NCI-H510A (cell line): Measurements from ENCODE around the gene TUBA1C.
"Not testable (repeated sequence)": the region's sequence is repeated elsewhere in the genome, so short reads cannot be mapped to it uniquely, and the experiment has no call there.

Experiments
- DNase-seq: peaks from one replicate; lab custom pipeline; 2025; lab: John Stamatoyannopoulos, UW

The TUBA1C gene

DNA sequence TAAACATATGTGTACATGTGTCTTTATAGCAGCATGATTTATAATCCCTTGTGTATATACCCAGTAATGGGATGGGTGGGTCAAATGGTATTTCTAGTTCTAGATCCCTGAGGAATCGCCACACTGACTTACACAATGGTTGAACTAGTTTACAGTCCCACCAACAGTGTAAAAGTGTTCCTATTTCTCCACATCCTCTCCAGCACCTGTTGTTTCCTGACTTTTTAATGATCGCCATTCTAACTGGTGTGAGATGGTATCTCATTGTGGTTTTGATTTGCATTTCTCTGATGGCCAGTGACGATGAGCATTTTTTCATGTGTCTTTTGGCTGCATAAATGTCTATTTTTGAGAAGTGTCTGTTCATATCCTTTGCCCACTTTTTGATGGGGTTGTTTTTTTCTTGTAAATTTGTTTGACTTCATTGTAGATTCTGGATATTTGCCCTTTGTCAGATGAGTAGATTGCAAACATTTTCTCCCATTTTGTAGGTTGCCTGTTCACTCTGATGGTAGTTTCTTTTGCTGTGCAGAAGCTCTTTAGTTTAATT, 45.6 kb downstream of the TUBA1C start:
- DNase-seq, result not testable (repeated sequence)

GRCh38 chr12:49314811-49315210, 49.9 kb downstream of the TUBA1C start:
- DNase-seq, result no peak

GRCh38 chr12:49317118-49317517, 52.2 kb downstream of the TUBA1C start:
- DNase-seq, result not testable (repeated sequence)

DNA sequence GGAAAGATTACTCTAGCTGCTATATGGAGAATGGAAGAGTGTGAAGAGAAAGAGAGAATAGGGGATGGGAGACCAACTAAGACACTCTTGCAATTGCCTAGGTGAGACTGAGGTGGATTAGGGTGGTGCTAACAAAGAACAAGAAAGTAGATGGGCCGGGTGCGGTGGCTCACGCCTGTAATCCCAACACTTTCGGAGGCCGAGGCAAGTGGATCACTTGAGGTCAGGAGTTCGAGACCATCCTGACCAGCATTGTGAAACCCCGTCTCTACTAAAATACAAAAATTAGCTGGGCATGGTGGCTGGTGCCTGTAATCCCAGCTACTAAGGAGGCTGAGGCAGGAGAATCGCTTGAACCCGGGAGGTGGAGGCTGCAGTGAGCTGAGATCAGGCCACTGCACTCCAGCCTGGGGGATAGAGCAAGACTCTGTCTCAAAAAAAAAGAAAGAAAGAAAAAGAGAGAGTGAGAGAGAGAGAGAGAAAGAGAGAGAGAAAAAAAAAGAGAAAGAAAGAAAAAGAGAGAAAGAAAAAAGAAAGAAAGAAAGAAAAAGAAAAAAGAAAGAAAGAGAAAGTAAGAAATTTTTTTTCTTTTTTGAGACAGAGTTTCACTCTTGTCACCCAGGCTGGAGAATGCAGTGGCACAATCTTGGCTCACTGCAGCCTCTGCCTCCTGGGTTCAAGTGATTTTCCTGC, 55.7 kb downstream of the TUBA1C start:
- DNase-seq, result not testable (repeated sequence)

DNA sequence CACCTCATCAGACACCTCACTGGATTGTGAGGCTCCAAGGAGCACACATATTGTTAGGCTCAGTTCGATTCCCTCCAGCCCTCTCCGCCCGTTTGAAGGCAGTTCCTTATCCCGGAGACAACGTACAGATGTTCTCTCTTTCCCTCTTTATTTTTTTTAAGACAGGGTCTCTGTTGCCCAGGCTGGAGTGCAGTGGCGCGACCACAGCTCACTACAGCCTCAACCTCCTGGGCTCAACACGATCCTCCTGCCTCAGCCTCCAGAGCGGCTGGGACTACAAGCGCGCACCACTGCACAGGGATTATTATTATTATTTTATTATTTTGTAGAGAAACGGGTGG, 57.5 kb downstream of the TUBA1C start:
- DNase-seq, result no peak

DNA sequence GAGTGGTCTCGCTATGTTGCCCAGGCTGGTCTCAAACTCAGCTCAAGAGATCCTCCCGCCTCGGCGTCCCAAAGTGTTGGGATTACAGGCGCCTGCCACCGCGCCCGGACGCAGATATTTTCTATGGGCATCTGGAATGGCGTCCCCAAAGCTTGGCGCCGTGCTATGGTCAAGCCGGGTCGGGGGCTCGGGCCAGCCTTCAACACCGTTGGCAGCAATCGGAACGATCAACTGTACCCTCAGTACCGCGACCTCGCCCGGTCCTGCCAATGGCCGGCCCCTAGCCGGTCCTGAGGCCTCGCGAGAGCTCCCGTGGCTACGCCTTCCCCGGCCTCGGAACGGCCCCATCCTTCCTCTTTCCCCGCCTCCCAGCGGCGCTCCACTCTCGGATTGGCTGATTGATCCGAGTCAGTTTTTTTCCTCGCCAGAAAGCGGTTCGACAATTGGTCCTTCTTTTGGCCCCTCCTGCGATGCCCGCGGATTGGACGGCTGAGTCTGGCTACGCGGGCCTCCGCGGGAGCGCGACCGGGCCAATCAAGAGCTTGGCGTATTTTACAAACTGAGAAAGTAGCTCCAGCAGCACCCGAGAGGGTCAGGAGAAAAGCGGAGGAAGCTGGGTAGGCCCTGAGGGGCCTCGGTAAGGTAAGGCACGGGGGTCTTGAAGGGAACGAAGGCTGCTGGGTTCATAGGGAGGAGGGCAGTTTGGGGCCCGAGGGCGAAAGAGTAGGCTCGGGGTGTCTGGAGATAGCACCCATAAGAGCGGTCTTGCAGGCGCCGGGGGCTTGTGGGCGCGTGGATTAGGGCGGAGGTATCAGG, 58.0 kb downstream of the TUBA1C start, which contains the start of gene TROAP:
TSS of gene TROAP (plus strand) at position 548 of the 816 bp plus-strand sequence. CDS start 354 bp downstream, outside the sequence.
- peak; percentile 96 for DNase-seq

DNA sequence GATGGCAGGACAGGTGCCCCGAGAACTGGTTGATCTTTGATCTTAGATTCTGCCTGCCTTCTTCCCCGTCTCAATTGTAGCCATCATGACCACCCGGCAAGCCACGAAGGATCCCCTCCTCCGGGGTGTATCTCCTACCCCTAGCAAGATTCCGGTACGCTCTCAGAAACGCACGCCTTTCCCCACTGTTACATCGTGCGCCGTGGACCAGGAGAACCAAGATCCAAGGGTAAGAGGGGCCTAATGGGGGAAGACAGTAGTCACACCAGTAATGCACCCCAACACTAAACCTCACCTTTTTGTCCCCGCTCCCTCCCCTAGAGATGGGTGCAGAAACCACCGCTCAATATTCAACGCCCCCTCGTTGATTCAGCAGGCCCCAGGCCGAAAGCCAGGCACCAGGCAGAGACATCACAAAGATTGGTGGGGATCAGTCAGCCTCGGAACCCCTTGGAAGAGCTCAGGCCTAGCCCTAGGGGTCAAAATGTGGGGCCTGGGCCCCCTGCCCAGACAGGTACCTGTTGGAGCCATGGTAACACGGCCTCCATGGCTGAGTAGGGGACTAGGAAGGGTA, 58.7 kb downstream of the TUBA1C start:
- no peak for DNase-seq
